ENCODE measurements around the gene MT2A.

Gene MT2A

GRCh38 chr16:56625943-56626654, 17.7 kb downstream of the MT2A start:
- in situ Hi-C loops (cut with HindIII; ENCODE audit: low sequenced_read_pairs): no loop called here
- peak; percentile 57 for DNase-seq (ENCODE audit: low read depth)
- no peak for TF ChIP-seq CTCF (IDR thresholded peaks at IDR 0.05; ENCODE audit: low read depth, low read length, missing control alignments)
- peak overlapping the region; percentile 48 for H3K4me3 ChIP-seq (ENCODE audit: low read depth, low read length)

DNA sequence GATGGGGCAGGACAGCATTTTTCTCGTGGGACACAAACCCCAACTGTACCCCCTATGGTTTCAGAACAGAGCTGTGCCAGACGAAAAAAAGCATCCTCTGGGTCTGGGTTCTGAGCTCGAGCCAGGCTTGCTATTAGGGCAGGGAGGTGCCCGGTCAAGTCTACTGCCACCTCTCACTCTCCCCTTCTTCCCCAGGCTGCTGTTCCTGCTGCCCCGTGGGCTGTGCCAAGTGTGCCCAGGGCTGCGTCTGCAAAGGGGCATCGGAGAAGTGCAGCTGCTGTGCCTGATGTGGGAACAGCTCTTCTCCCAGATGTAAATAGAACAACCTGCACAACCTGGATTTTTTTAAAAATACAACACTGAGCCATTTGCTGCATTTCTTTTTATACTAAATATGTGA, 18.3 kb downstream of the MT2A start:
- in situ Hi-C loops (cut with HindIII; ENCODE audit: low sequenced_read_pairs): no loop called here
- no peak for TF ChIP-seq CTCF (IDR thresholded peaks at IDR 0.05; ENCODE audit: low read depth, low read length, missing control alignments)
- peak overlapping the region; percentile 48 for H3K4me3 ChIP-seq (ENCODE audit: low read depth, low read length)
- no peak for DNase-seq (ENCODE audit: low read depth)

DNA sequence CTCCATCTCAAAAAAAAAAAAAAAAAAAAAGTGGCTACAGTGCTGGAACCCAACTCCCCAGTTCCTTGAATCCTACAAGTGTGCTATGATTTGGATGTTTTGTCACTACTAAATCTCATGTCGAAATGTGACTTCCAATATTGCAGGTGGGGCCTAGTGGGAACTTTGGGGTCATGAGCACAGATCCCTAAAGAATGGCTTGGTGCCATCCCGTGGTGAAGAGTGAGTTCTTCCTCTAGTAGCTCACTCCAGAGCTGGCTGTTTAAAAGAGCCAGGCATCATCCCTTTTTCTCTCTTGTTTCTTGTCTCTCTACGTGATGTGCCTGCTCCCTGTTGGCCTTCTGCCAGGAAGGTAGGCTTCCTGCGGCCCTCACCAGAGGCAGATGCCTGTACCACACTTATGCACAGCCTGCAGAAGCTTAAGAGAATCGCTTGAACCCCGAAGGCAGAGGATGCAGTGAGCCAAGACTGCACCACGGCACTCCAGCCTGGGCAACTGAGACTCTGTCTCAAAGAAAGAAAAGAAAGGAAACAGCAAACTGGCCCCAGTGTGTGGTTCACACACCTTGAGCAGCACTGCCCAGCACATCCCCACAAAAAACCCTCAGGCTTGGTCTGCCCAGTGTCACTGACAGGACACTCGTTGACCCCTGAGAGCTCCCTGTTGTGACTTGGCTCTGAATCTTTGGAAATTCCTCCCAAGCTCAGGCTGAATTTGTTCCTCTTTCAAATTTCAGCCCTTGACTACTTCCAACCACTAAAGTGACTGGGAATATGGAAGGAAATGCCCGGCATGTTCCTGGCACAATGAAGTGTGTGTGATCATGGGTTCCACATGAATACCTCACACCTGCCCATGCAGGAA, 20.3 kb downstream of the MT2A start:
- in situ Hi-C loops (cut with HindIII; ENCODE audit: low sequenced_read_pairs): no loop called here
- TF ChIP-seq CTCF (IDR thresholded peaks at IDR 0.05; ENCODE audit: low read depth, low read length, missing control alignments): no peak
- no peak overlapping the region for H3K4me3 ChIP-seq (ENCODE audit: low read depth, low read length)
- no peak for DNase-seq (ENCODE audit: low read depth)

- TF ChIP-seq CTCF (IDR thresholded peaks at IDR 0.05; ENCODE audit: low read depth, low read length, missing control alignments): no peak
- no peak for DNase-seq (ENCODE audit: low read depth)
- no peak overlapping the region for H3K4me3 ChIP-seq (ENCODE audit: low read depth, low read length)
- in situ Hi-C loops (cut with HindIII; ENCODE audit: low sequenced_read_pairs): no loop called here
These were observed 21.1 kb downstream of the MT2A start for GRCh38 chr16:56629531-56629930.

DNA sequence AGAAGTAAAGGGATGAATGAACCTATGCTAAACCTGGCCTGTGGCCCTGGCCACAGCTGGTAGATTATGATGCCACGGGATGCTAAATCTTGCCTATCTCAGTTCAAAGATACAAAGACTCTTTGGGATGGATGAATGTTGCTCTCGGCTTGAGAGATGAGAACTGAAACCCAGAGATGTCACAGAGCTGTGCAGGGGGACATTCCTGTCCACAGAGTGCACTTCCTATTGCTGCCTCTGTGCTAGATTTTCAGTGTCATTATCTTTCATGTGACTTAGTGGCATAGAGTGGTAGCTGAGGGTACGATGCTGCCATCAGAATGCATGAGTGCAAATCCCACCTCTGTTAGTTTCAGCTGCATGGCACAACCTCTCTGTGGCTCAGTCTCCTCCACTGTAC, 21.8 kb downstream of the MT2A start:
- DNase-seq (ENCODE audit: low read depth): no peak
- no peak overlapping the region for H3K4me3 ChIP-seq (ENCODE audit: low read depth, low read length)
- in situ Hi-C loops (cut with HindIII; ENCODE audit: low sequenced_read_pairs): no loop called here
- TF ChIP-seq CTCF (IDR thresholded peaks at IDR 0.05; ENCODE audit: low read depth, low read length, missing control alignments): no peak

DNA sequence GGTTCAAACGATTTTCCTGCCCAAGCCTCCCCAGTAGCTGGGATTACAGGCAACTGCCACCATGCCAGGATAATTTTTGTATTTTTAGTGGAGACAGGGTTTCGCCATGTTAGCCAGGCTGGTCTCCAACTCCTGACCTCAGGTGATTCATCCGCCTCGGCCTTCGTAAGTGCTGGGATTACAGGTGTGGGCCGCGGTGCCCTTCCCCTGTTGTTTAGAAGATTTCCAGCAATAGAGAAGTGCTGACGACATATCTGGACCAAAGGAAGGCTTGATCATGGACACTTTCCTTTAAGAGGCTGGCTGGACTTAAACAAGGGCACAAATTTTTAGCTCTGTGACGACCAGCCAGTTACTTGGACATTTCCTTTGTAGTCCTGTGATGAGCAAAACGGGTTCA, 22.8 kb downstream of the MT2A start:
- H3K4me3 ChIP-seq (ENCODE audit: low read depth, low read length): no peak overlapping the region
- no peak for TF ChIP-seq CTCF (IDR thresholded peaks at IDR 0.05; ENCODE audit: low read depth, low read length, missing control alignments)
- in situ Hi-C loops (cut with HindIII; ENCODE audit: low sequenced_read_pairs): no loop called here
- DNase-seq (ENCODE audit: low read depth): no peak

Measured in astrocyte of the cerebellum (primary cell).